ENCODE measurements around the gene MAD1L1. TPM values are rescaled to one million over a fixed set of nuclear protein-coding genes. Genes with fewer than 3 reads are reported as not detected.

The MAD1L1 gene
- total RNA-seq, 1 donor from 2014 or later = 32.3 TPM

GRCh38 chr7:1893036-1893435, 339.7 kb downstream of the MAD1L1 start:
- H3K4me3 ChIP-seq (ENCODE audit: insufficient read depth, low read depth, low read length) = no peak overlapping the region
- DNase-seq (ENCODE audit: low read depth) = no peak
- H3K27ac ChIP-seq (ENCODE audit: low read depth, low read length) = no peak overlapping the region
- no peaks in the 10 kb centered on the region for H3K27me3 ChIP-seq (ENCODE audit: insufficient read depth, low read length)
- H4K20me1 ChIP-seq (ENCODE audit: insufficient read depth, low read length) = peaks cover 8% of the 10 kb centered on the region
- H3K9me3 Mint-ChIP-seq (ENCODE audit: unreplicated experiment) = peaks cover 1% of the 10 kb centered on the region
- no peak overlapping the region for H2AFZ ChIP-seq (ENCODE audit: low read depth, low read length)
- peaks cover 13% of the 10 kb centered on the region for H3K4me1 ChIP-seq (ENCODE audit: insufficient read depth, low read length)
- no peak overlapping the region for H3K9ac ChIP-seq (ENCODE audit: low read length)
- no peaks in the 10 kb centered on the region for H3K79me2 ChIP-seq (ENCODE audit: insufficient read depth, low read length)
- TF ChIP-seq EZH2 (IDR thresholded peaks at IDR 0.05; ENCODE audit: insufficient read depth, low read length) = no peak
- no peak for TF ChIP-seq CTCF (IDR thresholded peaks at IDR 0.05; ENCODE audit: insufficient read depth, low read depth, low read length)
- H3K4me1 Mint-ChIP-seq (ENCODE audit: low read depth, unreplicated experiment) = peaks cover 6% of the 10 kb centered on the region
- no peak overlapping the region for H3K4me3 Mint-ChIP-seq (ENCODE audit: unreplicated experiment)
- no peaks in the 10 kb centered on the region for H3K36me3 ChIP-seq (ENCODE audit: insufficient read depth, low read length)
- H3K36me3 Mint-ChIP-seq (ENCODE audit: low read depth, unreplicated experiment) = peaks cover 4% of the 10 kb centered on the region
- no peak overlapping the region for H3K27ac Mint-ChIP-seq (ENCODE audit: unreplicated experiment)
- H3K4me2 ChIP-seq (ENCODE audit: low read length) = no peak overlapping the region
- no peaks in the 10 kb centered on the region for H3K9me3 ChIP-seq (ENCODE audit: insufficient read depth, low read depth, low read length)
- FAIRE-seq = no peak
- no peaks in the 10 kb centered on the region for H3K27me3 Mint-ChIP-seq (ENCODE audit: low read depth, unreplicated experiment)

- H3K4me3 Mint-ChIP-seq (ENCODE audit: unreplicated experiment) = no peak overlapping the region
- no peak overlapping the region for H3K9ac ChIP-seq (ENCODE audit: low read length)
- H3K36me3 ChIP-seq (ENCODE audit: insufficient read depth, low read length) = no peaks in the 10 kb centered on the region
- H3K4me1 Mint-ChIP-seq (ENCODE audit: low read depth, unreplicated experiment) = peaks cover 6% of the 10 kb centered on the region
- H3K27me3 ChIP-seq (ENCODE audit: insufficient read depth, low read length) = no peaks in the 10 kb centered on the region
- H3K36me3 Mint-ChIP-seq (ENCODE audit: low read depth, unreplicated experiment) = peaks cover 5% of the 10 kb centered on the region
- no peak overlapping the region for H3K4me3 ChIP-seq (ENCODE audit: insufficient read depth, low read depth, low read length)
- H4K20me1 ChIP-seq (ENCODE audit: insufficient read depth, low read length) = peaks cover 16% of the 10 kb centered on the region
- H3K79me2 ChIP-seq (ENCODE audit: insufficient read depth, low read length) = no peaks in the 10 kb centered on the region
- no peak overlapping the region for H3K4me2 ChIP-seq (ENCODE audit: low read length)
- TF ChIP-seq CTCF (IDR thresholded peaks at IDR 0.05; ENCODE audit: insufficient read depth, low read depth, low read length) (no peak), EZH2 (IDR thresholded peaks at IDR 0.05; ENCODE audit: insufficient read depth, low read length) (no peak)
- H3K27me3 Mint-ChIP-seq (ENCODE audit: low read depth, unreplicated experiment) = no peaks in the 10 kb centered on the region
- no peak overlapping the region for H2AFZ ChIP-seq (ENCODE audit: low read depth, low read length)
- H3K4me1 ChIP-seq (ENCODE audit: insufficient read depth, low read length) = peaks cover 13% of the 10 kb centered on the region
- peaks cover 1% of the 10 kb centered on the region for H3K9me3 Mint-ChIP-seq (ENCODE audit: unreplicated experiment)
- peaks cover 3% of the 10 kb centered on the region for H3K9me3 ChIP-seq (ENCODE audit: insufficient read depth, low read depth, low read length)
- H3K27ac ChIP-seq (ENCODE audit: low read depth, low read length) = no peak overlapping the region
- no peak overlapping the region for H3K27ac Mint-ChIP-seq (ENCODE audit: unreplicated experiment)
- no peak for DNase-seq (ENCODE audit: low read depth)
- FAIRE-seq = no peak
These were observed 340.5 kb downstream of the MAD1L1 start for GRCh38 chr7:1892011-1892965.
